Left ventricle myocardium inferior (tissue), 1 donor: ENCODE data around the gene SLFN12. TPM values are rescaled to one million over a fixed set of nuclear protein-coding genes. Genes with fewer than 3 reads are reported as not detected.
A peak's percentile ranks its signal among the peaks of the same experiment; 100 is the strongest.

Experiments
- DNase-seq: peaks from one replicate; pipeline ENCODE4 v3.0.0-alpha.2; 2020
- H3K27ac ChIP-seq: fragments of 200-600 bp; replicated peaks from 2 replicates; pipeline ENCODE4 v1.8.0; 2021
- H3K27me3 ChIP-seq: fragments of 200-600 bp; 2 replicates; pipeline ENCODE4 v1.8.0; 2021; ENCODE audit warnings: low read depth
- H3K36me3 ChIP-seq: fragments of 200-600 bp; 2 replicates; pipeline ENCODE4 v1.8.0; 2021
- H3K4me1 ChIP-seq: fragments of 200-600 bp; 2 replicates; pipeline ENCODE4 v1.8.0; 2021
- H3K4me3 ChIP-seq: fragments of 200-600 bp; 2 replicates; pipeline ENCODE4 v1.8.0; 2021; ENCODE audit warnings: mild to moderate bottlenecking, moderate library complexity
- H3K9me3 ChIP-seq: fragments of 200-600 bp; replicated peaks from 2 replicates; pipeline ENCODE4 v1.8.0; 2021
- intact Hi-C: fragments of 100-400 bp; cut with micrococcal nuclease; formaldehyde crosslinking; loops from one replicate; pipeline ENCODE4 v1.11.0; 2022
- long read RNA-seq: library from polyadenylated mRNA; unstranded; transcript quantifications from one replicate; pipeline ENCODE4 v2.0.0, GENCODE V29; 2021
- total RNA-seq: library from RNA; stranded (reverse); fragmentation: NEBNext Ultra II Directional; extraction: Animal tissue kit (Norgen Biotek cat#: 25700); gene quantifications from one replicate; pipeline ENCODE4 v1.2.1, GENCODE V29; 2021
- TF ChIP-seq, protein P1 (sequence below): fragments of 200-600 bp; IDR thresholded peaks from 2 replicates; pipeline ENCODE4 v1.8.0; 2021; ENCODE audit warnings: antibody characterized with exemption, mild to moderate bottlenecking, borderline replicate concordance
- donor health status: DM: no; HTN: yes; CAD: no; lungs with severe emphysema.

SLFN12 gene
- total RNA-seq: 3.7 TPM
- long read RNA-seq, partial matches to known transcripts: 0 of 4 reads
- long read RNA-seq, other reads (novel, unspliced or antisense): 1 of 4 reads

DNA sequence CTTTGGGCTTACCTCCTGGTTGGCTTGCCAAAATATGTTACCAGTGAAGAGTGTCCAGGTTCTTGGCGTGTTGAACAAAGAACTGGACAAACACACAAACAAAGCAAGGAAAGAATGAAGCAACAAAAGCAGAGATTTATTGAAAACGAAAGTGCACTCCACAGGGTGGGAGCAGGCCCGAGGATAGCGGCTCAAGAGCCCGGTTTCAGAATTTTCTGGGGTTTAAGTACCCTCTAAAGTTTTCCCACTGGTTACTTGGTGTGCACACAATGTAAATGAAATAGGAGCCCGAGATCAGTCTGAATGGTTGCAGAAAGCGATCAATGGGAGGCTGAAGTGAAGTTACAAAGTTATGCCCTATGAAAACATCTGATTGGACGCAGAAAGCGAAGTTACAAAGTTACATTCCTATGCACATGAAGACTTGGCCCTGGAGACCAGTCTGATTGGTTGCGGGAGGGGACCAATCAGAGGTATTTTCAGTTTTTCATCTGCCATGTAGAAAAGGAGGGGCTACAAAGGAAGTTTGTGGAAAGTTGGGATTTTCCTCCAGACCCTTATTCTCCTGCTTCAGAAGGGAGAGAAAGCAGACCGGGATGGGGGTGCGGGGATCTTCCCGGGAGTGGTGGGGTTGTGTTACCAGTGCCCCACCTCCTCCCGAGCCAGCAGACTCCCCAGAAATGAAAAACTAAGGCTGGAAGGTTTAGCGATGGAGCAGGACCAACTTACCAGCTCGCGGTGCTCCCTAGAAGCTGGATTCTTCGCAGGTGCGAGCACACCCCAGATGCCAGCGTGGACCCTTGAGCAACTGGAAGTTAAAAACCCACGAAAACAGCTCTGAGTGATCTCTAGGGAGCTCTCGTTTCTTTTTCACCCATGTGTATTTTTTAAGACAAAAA lies at the start of gene SLFN12:
Gene SLFN12 (minus strand): TSS at position 325 of the 899 bp plus-strand sequence. CDS start 9,472 bp downstream, outside the sequence.
- H3K9me3 ChIP-seq: no peaks in the 10 kb centered on the region
- TF ChIP-seq, protein P1, sequence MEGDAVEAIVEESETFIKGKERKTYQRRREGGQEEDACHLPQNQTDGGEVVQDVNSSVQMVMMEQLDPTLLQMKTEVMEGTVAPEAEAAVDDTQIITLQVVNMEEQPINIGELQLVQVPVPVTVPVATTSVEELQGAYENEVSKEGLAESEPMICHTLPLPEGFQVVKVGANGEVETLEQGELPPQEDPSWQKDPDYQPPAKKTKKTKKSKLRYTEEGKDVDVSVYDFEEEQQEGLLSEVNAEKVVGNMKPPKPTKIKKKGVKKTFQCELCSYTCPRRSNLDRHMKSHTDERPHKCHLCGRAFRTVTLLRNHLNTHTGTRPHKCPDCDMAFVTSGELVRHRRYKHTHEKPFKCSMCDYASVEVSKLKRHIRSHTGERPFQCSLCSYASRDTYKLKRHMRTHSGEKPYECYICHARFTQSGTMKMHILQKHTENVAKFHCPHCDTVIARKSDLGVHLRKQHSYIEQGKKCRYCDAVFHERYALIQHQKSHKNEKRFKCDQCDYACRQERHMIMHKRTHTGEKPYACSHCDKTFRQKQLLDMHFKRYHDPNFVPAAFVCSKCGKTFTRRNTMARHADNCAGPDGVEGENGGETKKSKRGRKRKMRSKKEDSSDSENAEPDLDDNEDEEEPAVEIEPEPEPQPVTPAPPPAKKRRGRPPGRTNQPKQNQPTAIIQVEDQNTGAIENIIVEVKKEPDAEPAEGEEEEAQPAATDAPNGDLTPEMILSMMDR: no peak
- H3K27ac ChIP-seq: peak within 1 kb of the TSS; percentile 93
- intact Hi-C loops: loop anchor here (2.0 kb wide), 1 partner anchor 120 kb away; no protein-coding TSS in a partner anchor
- H3K4me1 ChIP-seq: peaks cover 34% of the 10 kb centered on the region
- H3K36me3 ChIP-seq: no peaks in the 10 kb centered on the region
- H3K4me3 ChIP-seq: peak within 1 kb of the TSS; percentile 70
- peak; percentile 45 for DNase-seq
- H3K27me3 ChIP-seq: no peaks in the 10 kb centered on the region

DNA sequence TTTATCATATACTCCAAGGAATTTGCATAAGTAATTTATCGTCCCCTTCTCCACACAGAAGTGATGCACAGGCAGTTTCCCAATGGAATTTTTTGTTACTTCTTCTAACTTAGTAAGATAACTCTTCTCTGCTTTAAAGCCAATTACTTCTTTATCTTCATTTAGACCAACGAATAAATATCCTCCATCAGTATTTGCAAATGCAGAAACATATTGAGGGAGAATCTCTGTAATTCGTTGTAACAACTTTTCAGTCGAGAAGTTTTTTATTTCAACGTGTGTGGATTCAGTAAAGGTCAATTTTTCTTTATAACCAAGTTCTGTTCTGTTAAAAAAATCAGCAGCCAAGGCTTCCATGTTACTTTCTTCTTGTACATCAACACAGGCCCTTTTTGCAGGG lies 47.0 kb upstream of the SLFN12 start:
- TF ChIP-seq, protein P1: no peak
- H3K27me3 ChIP-seq: peaks cover 67% of the 10 kb centered on the region
- no peak overlapping the region for H3K27ac ChIP-seq
- H3K4me1 ChIP-seq: no peaks in the 10 kb centered on the region
- H3K9me3 ChIP-seq: peaks cover 7% of the 10 kb centered on the region
- intact Hi-C loops: no loop called here
- no peak overlapping the region for H3K4me3 ChIP-seq
- no peak for DNase-seq
- no peaks in the 10 kb centered on the region for H3K36me3 ChIP-seq

DNA sequence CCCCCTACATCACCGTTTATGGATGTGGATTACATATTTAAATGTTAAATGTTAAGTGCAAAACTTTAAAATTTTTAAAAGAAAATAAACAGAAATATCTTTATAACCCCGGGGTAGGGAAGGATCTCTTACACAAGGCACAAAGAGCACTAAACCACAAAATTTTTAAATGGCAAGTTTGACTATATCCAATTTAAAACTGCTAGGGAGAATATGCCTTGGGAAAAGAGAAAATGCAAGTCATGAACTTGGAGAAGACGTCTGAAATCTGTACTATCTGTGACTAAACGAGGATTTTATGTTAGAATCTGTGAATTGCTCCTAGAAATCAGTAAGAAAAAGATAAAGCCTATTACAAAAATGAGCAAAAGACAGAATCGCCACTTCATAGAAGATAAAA lies 44.9 kb upstream of the SLFN12 start:
- intact Hi-C loops: no loop called here
- TF ChIP-seq, protein P1: no peak
- no peak overlapping the region for H3K4me3 ChIP-seq
- H3K36me3 ChIP-seq: no peaks in the 10 kb centered on the region
- no peaks in the 10 kb centered on the region for H3K4me1 ChIP-seq
- no peak for DNase-seq
- peaks cover 11% of the 10 kb centered on the region for H3K9me3 ChIP-seq
- H3K27ac ChIP-seq: no peak overlapping the region
- H3K27me3 ChIP-seq: peaks cover 54% of the 10 kb centered on the region

DNA sequence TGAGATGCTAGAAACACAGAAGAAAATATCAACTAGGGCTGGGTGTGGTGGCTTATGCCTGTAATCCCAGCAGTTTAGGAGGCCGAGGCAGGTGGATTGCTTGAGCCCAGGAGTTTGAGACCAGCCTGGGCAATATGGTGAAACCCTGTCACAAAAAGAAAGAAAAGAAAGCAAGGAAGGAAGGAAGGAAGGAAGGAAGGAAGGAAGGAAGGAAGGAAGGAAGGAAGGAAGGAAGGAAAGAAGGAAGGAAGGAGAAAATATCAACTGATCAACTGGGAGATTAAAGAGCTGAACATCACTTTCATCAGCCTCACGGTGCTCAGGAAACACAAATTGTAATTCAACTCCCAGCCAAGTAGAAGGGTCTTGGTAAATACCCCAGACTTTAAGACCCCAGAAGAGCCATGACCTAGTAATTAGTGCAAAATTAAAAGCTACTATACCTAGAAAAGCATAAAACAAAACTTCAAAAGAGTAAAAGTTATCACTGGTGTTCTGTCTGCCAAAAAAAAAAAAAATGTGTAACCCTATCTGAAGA lies 44.1 kb upstream of the SLFN12 start:
- no peak overlapping the region for H3K27ac ChIP-seq
- TF ChIP-seq, protein P1: no peak
- H3K27me3 ChIP-seq: peaks cover 46% of the 10 kb centered on the region
- intact Hi-C loops: no loop called here
- H3K36me3 ChIP-seq: no peaks in the 10 kb centered on the region
- no peak overlapping the region for H3K4me3 ChIP-seq
- peaks cover 17% of the 10 kb centered on the region for H3K9me3 ChIP-seq
- DNase-seq: no peak
- H3K4me1 ChIP-seq: no peaks in the 10 kb centered on the region

DNA sequence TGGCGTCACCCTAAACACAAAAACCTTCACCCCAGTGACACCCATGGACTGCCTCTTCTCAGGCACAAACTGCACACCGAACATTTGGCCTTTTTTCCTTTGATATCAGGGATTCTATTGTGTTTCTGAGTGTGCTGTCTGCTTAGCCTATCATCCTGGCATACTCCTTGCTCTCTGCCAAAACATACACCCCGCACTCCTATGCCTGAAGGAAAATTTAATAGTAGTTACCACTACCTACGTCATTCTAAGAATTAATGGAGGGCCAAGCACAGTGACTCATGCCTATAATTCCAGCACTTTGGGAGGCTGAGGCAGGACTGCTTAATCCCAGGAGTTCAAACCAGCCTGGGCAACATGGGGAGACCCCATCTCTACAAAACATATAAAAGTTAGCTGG lies 36.2 kb upstream of the SLFN12 start:
- TF ChIP-seq, protein P1: no peak
- no peak overlapping the region for H3K4me3 ChIP-seq
- H3K9me3 ChIP-seq: peaks cover 17% of the 10 kb centered on the region
- H3K27me3 ChIP-seq: peaks cover 22% of the 10 kb centered on the region
- no peaks in the 10 kb centered on the region for H3K4me1 ChIP-seq
- intact Hi-C loops: no loop called here
- no peak for DNase-seq
- H3K27ac ChIP-seq: no peak overlapping the region
- H3K36me3 ChIP-seq: no peaks in the 10 kb centered on the region
